Peyer's patch (tissue), 4 donors: ENCODE results near the gene DHX29.

Source experiments
- POLR2A ChIP-seq, 2 donors: fragments of 450-650 bp; IDR thresholded peaks; one replicate each; pipeline ENCODE4 v1.5.1; 2017; ENCODE audit warnings: antibody characterized with exemption in 2 of 2, mild to moderate bottlenecking in 2 of 2, moderate library complexity in 2 of 2
- TF ChIP-seq, protein P1 (sequence below), 6 experiments: fragments of 450-650 bp in 4 of 6; fragments of 200-600 bp in 2 of 6; sonication (generic) in 1 of 6; IDR thresholded peaks; one replicate each; pipeline ENCODE4 v1.5.1; 2017 to 2019; ENCODE audit warnings: antibody characterized with exemption in 6 of 6, mild to moderate bottlenecking in 3 of 6, moderate library complexity in 1 of 6

- TF ChIP-seq, protein P1, sequence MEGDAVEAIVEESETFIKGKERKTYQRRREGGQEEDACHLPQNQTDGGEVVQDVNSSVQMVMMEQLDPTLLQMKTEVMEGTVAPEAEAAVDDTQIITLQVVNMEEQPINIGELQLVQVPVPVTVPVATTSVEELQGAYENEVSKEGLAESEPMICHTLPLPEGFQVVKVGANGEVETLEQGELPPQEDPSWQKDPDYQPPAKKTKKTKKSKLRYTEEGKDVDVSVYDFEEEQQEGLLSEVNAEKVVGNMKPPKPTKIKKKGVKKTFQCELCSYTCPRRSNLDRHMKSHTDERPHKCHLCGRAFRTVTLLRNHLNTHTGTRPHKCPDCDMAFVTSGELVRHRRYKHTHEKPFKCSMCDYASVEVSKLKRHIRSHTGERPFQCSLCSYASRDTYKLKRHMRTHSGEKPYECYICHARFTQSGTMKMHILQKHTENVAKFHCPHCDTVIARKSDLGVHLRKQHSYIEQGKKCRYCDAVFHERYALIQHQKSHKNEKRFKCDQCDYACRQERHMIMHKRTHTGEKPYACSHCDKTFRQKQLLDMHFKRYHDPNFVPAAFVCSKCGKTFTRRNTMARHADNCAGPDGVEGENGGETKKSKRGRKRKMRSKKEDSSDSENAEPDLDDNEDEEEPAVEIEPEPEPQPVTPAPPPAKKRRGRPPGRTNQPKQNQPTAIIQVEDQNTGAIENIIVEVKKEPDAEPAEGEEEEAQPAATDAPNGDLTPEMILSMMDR (IDR thresholded peaks at IDR 0.05) = no peak
- TF ChIP-seq POLR2A (IDR thresholded peaks at IDR 0.05) = no peak
Observed at GRCh38 chr5:55220433-55221185, 86.9 kb downstream of the DHX29 start.
